Measurements from ENCODE around the gene NRP2. TPM values are rescaled to one million over a fixed set of nuclear protein-coding genes. Genes with fewer than 3 reads are reported as not detected.

The NRP2 gene
- total and polyA plus RNA-seq, 3 experiments from 2014 or later, result 0.91 to 0.94 TPM; not detected in 1

DNA sequence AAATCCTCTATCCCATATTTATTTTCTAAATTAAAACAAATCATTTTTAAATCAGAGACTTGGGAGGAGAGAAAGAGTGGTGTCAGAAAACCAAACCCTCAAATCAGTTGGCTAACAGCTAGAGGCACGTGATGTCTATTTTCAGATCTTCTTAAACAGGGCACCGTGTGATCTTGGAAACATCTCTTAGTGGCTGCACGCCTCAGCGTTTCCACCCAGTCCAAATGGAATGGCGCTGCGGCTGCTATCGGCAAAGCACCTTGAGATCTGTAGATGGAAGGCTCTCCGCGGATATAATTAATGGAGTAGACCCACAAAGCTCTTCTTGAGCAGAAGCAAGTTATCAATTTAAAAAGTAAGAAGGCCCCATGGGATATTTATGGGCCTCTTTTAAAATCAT is 50.0 kb downstream of the NRP2 start:
- no peaks in the 10 kb centered on the region for H3K36me3 ChIP-seq (ENCODE audit: insufficient read depth, low read length)
- H3K27ac ChIP-seq (ENCODE audit: low read depth, low read length), result no peak overlapping the region
- DNase-seq, result no peak
- no peaks in the 10 kb centered on the region for H3K9me3 Mint-ChIP-seq
- H3K4me3 Mint-ChIP-seq, result no peak overlapping the region
- ChIA-PET POLR2A (no interaction called here), CTCF (no interaction called here)
- no peak overlapping the region for H3K27ac Mint-ChIP-seq
- no peaks in the 10 kb centered on the region for H3K27me3 ChIP-seq (ENCODE audit: insufficient read depth, low read length, poor library complexity, severe bottlenecking)
- no peak overlapping the region for H3K4me3 ChIP-seq (ENCODE audit: low read length)
- peaks cover 3 to 6% of the 10 kb centered on the region in 2 donors for H3K27me3 Mint-ChIP-seq
- H3K4me1 ChIP-seq (ENCODE audit: insufficient read depth, low read length), result no peaks in the 10 kb centered on the region
- no peaks in the 10 kb centered on the region for H3K36me3 Mint-ChIP-seq
- H3K4me1 Mint-ChIP-seq, result no peaks in the 10 kb centered on the region
- no peaks in the 10 kb centered on the region for H3K9me3 ChIP-seq (ENCODE audit: low read length)

DNA sequence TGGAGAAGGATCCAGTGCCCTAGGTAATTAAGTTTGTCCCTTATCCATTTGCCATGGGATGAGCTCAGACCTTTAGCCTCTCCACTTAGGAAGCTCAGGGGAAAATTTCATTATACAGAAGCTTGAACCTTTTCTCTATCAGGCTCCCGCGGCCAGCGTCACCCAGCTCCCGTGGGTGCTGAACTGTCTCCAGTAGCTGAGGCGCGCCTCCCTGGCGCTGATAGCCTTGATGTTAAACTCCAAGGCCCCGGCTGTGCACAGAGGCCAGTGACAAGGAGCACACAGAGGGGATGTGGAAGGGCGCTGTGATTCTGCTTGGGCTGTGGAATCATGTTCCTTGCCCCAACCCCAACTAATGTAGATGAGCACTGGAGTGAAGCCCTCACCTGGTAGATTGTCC is 50.8 kb downstream of the NRP2 start:
- Mint-ChIP-seq H3K27ac (no peak overlapping the region), H3K9me3 (no peaks in the 10 kb centered on the region), H3K27me3 (peaks cover 3 to 6% of the 10 kb centered on the region in 2 donors), H3K4me3 (no peak overlapping the region), H3K36me3 (no peaks in the 10 kb centered on the region), H3K4me1 (no peaks in the 10 kb centered on the region)
- ChIA-PET CTCF (no interaction called here), POLR2A (no interaction called here)
- no peaks in the 10 kb centered on the region for H3K36me3 ChIP-seq (ENCODE audit: insufficient read depth, low read length)
- no peaks in the 10 kb centered on the region for H3K27me3 ChIP-seq (ENCODE audit: insufficient read depth, low read length, poor library complexity, severe bottlenecking)
- H3K27ac ChIP-seq (ENCODE audit: low read depth, low read length), result no peak overlapping the region
- no peaks in the 10 kb centered on the region for H3K4me1 ChIP-seq (ENCODE audit: insufficient read depth, low read length)
- no peak for DNase-seq
- no peak overlapping the region for H3K4me3 ChIP-seq (ENCODE audit: low read length)
- no peaks in the 10 kb centered on the region for H3K9me3 ChIP-seq (ENCODE audit: low read length)

DNA sequence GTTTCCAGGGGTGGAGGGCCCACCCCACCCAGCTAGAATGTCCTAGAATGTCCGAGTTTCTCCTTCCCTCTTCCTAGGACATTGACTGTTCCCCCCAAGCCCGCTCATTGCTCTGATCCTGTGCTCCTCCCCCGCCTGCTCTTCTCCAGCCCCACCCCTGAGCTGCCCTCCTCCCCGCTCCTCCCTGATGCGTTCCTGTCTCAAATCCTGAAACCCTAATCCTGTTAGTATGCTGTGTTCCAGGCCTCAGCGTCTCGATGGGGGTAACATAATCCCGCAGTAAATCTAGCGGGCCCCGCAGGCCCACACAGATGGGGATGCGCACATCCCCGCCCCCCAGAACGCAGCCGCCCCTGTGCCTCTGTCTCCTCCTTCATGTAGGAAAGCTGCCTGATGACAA is 51.3 kb downstream of the NRP2 start:
- no peaks in the 10 kb centered on the region for H3K4me1 Mint-ChIP-seq
- Histone ChIP-seq H3K27me3 (ENCODE audit: insufficient read depth, low read length, poor library complexity, severe bottlenecking) (no peaks in the 10 kb centered on the region), H3K36me3 (ENCODE audit: insufficient read depth, low read length) (no peaks in the 10 kb centered on the region), H3K9me3 (ENCODE audit: low read length) (no peaks in the 10 kb centered on the region), H3K27ac (ENCODE audit: low read depth, low read length) (no peak overlapping the region), H3K4me1 (ENCODE audit: insufficient read depth, low read length) (no peaks in the 10 kb centered on the region), H3K4me3 (ENCODE audit: low read length) (no peak overlapping the region)
- H3K27ac Mint-ChIP-seq, result no peak overlapping the region
- POLR2A ChIA-PET, result no interaction called here
- H3K4me3 Mint-ChIP-seq, result no peak overlapping the region
- CTCF ChIA-PET, result no interaction called here
- no peaks in the 10 kb centered on the region for H3K9me3 Mint-ChIP-seq
- peaks cover 3 to 6% of the 10 kb centered on the region in 2 donors for H3K27me3 Mint-ChIP-seq
- no peak for DNase-seq
- H3K36me3 Mint-ChIP-seq, result no peaks in the 10 kb centered on the region

DNA sequence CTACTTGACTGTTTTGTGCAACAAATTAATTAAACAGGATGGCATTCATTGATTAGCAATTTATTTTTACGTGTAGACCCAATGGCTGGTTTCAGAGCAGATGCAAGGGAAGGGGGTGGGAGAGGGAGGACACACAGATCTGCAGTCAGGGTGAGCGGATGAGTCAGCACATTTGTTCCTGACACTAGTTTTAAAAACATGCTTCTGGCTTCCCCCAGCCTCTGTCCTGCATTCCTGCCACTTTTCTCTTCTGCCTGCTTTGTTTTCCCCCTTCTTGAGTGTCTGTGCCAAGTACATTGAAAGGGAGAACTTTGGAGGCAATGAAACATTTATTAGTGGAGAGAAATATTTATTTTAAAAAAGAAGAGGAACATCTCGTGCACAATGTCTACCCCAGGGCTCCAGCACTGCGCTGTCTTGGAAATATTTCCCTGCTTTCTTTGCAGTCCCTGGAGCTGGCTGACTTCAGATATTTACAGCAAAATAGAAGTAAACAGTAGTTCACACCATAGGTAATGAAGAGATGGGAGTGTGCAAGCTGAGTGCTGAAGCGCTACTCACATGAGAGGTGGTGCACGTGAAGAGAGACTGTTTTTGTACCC is 52.2 kb downstream of the NRP2 start:
- H3K4me1 Mint-ChIP-seq, result no peaks in the 10 kb centered on the region
- Histone ChIP-seq H3K4me3 (ENCODE audit: low read length) (no peak overlapping the region), H3K27ac (ENCODE audit: low read depth, low read length) (no peak overlapping the region), H3K27me3 (ENCODE audit: insufficient read depth, low read length, poor library complexity, severe bottlenecking) (no peaks in the 10 kb centered on the region), H3K4me1 (ENCODE audit: insufficient read depth, low read length) (no peaks in the 10 kb centered on the region), H3K36me3 (ENCODE audit: insufficient read depth, low read length) (no peaks in the 10 kb centered on the region), H3K9me3 (ENCODE audit: low read length) (no peaks in the 10 kb centered on the region)
- no peaks in the 10 kb centered on the region for H3K36me3 Mint-ChIP-seq
- no peaks in the 10 kb centered on the region for H3K9me3 Mint-ChIP-seq
- H3K4me3 Mint-ChIP-seq, result no peak overlapping the region
- POLR2A ChIA-PET, result no interaction called here
- H3K27me3 Mint-ChIP-seq, result peaks cover 3 to 6% of the 10 kb centered on the region in 2 donors
- DNase-seq, result no peak
- H3K27ac Mint-ChIP-seq, result no peak overlapping the region
- CTCF ChIA-PET, result no interaction called here

DNA sequence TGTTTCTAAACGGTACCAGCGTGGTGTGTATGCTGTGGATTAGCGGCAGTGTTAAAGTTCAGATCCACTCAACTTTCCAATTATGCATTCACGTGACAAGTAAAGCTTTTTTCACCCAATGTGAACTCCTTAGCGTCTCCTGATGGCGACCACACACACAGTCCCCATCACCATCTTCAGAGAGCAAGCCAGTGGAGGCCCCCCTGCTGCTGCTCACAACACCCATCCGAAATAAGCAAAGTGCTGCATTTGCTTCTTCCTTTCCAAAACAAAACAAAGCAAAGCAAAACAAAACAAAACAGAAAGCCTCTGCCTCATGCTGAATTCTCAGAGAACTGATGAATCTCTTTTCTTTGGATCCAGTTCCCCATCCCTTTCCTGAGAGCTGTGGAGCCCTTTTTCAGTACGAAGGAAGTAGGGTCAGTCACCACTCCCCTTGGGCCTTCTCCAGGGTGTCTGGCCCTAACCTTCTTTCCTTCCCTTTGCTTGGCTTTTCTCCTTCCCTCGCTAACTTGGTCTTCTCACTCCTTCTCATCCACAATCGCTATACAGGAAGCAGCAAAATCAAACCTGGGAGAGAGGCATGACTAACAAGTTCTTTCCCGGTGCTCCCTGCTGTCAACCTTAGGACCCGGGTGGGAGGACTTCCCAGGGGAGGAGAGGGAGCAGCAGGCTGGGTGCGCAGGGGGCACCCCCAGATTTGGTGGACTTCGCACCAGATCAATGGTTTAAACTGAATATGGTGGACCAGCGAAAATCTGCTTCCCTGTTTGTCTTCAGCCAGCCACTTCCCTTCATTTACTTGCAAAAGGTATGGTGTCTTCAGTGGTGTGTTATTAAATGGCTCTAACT is 56.0 kb downstream of the NRP2 start:
- no peak overlapping the region for H3K4me3 Mint-ChIP-seq
- H3K4me1 Mint-ChIP-seq, result no peaks in the 10 kb centered on the region
- Histone ChIP-seq H3K4me3 (ENCODE audit: low read length) (no peak overlapping the region), H3K4me1 (ENCODE audit: insufficient read depth, low read length) (no peaks in the 10 kb centered on the region), H3K36me3 (ENCODE audit: insufficient read depth, low read length) (no peaks in the 10 kb centered on the region), H3K9me3 (ENCODE audit: low read length) (no peaks in the 10 kb centered on the region), H3K27ac (ENCODE audit: low read depth, low read length) (no peak overlapping the region), H3K27me3 (ENCODE audit: insufficient read depth, low read length, poor library complexity, severe bottlenecking) (no peaks in the 10 kb centered on the region)
- ChIA-PET CTCF (no interaction called here), POLR2A (no interaction called here)
- no peaks in the 10 kb centered on the region for H3K36me3 Mint-ChIP-seq
- no peak overlapping the region for H3K27ac Mint-ChIP-seq
- no peak for DNase-seq
- H3K9me3 Mint-ChIP-seq, result no peaks in the 10 kb centered on the region
- H3K27me3 Mint-ChIP-seq, result peaks cover 8 to 16% of the 10 kb centered on the region in 2 donors

DNA sequence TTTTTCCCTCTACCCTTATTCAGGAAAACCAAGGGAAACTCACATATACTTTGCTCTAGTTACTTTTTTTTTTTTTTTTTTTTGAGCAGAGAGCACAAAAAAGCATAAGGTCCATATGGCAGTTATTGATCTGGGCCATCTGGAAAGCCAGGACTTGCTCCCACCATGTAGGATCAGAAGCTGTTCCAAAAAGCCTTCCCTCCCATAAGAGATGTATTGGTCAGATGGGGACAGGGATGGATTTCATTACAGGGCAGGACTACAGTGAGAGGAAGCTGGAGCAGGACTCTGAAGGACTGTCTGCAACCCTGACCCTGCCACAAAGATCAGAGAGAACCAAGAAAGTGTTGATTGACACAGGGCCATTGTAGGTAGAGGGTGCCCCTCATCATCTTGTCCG is 57.3 kb downstream of the NRP2 start:
- no peak for DNase-seq
- Mint-ChIP-seq H3K36me3 (no peaks in the 10 kb centered on the region), H3K27ac (no peak overlapping the region), H3K27me3 (peaks cover 8 to 10% of the 10 kb centered on the region in 2 donors), H3K4me3 (no peak overlapping the region), H3K4me1 (no peaks in the 10 kb centered on the region), H3K9me3 (no peaks in the 10 kb centered on the region)
- H3K27ac ChIP-seq (ENCODE audit: low read depth, low read length), result no peak overlapping the region
- no peak overlapping the region for H3K4me3 ChIP-seq (ENCODE audit: low read length)
- CTCF ChIA-PET, result no interaction called here
- POLR2A ChIA-PET, result no interaction called here
- no peaks in the 10 kb centered on the region for H3K4me1 ChIP-seq (ENCODE audit: insufficient read depth, low read length)
- no peaks in the 10 kb centered on the region for H3K27me3 ChIP-seq (ENCODE audit: insufficient read depth, low read length, poor library complexity, severe bottlenecking)
- H3K9me3 ChIP-seq (ENCODE audit: low read length), result no peaks in the 10 kb centered on the region
- no peaks in the 10 kb centered on the region for H3K36me3 ChIP-seq (ENCODE audit: insufficient read depth, low read length)

DNA sequence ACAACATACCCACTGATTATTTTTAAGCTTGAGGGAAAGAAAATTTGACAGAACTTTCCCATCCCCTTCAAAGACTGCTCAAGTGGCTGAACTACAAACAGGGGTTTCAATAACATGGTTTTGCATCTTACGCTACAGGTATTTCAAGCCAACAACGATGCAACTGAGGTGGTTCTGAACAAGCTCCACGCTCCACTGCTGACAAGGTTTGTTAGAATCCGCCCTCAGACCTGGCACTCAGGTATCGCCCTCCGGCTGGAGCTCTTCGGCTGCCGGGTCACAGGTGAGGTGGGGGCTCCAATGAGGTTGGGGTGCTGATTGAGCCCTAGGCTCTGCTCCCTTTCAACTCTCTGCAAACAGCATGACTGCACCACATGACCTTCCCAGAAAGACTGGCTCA is 58.1 kb downstream of the NRP2 start:
- CTCF ChIA-PET, result no interaction called here
- Mint-ChIP-seq H3K27me3 (peaks cover 8 to 10% of the 10 kb centered on the region in 2 donors), H3K4me1 (no peaks in the 10 kb centered on the region), H3K4me3 (no peak overlapping the region), H3K36me3 (no peaks in the 10 kb centered on the region), H3K9me3 (no peaks in the 10 kb centered on the region), H3K27ac (no peak overlapping the region)
- no peaks in the 10 kb centered on the region for H3K9me3 ChIP-seq (ENCODE audit: low read length)
- no peak overlapping the region for H3K4me3 ChIP-seq (ENCODE audit: low read length)
- DNase-seq, result no peak
- H3K36me3 ChIP-seq (ENCODE audit: insufficient read depth, low read length), result no peaks in the 10 kb centered on the region
- POLR2A ChIA-PET, result no interaction called here
- no peak overlapping the region for H3K27ac ChIP-seq (ENCODE audit: low read depth, low read length)
- H3K27me3 ChIP-seq (ENCODE audit: insufficient read depth, low read length, poor library complexity, severe bottlenecking), result no peaks in the 10 kb centered on the region
- no peaks in the 10 kb centered on the region for H3K4me1 ChIP-seq (ENCODE audit: insufficient read depth, low read length)

DNA sequence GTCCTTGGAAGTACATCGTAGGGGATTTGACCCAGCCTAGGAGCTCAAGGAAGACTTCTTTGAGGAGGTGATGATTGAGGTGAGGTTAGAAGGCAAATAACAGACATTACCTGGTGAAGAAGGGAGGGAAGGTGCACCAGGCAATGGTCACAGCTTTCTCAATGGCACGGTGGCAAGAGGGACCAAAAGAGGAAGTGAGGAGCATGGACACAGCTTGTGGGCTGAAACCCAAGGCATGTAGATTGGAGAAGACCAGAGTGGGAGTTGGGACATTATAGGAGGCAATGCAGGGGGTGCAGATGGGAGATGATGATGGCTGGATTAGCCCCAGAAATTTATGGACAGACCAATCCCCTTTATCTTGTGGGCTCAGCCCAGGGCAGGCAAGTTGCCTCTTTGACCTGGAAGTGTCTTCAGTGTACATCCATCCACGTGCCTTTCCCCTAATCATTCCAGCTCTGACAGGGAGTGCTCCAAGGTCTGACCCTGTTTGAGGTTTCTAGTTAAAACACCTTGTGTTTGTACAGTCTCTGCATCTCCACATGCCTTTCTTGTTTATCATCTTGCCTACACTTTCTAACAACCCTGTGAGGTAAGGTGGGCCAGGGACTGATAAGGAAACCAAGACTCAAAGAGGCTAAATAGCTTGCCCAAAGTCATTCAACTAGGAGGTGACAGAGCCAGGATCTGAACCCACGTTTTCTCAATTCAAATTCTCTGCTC is 59.1 kb downstream of the NRP2 start:
- Mint-ChIP-seq H3K4me3 (no peak overlapping the region), H3K4me1 (no peaks in the 10 kb centered on the region)
- CTCF ChIA-PET, result no interaction called here

More for the DNA sequence above, 59.1 kb downstream of the NRP2 start:
- no peak overlapping the region for H3K4me3 ChIP-seq (ENCODE audit: low read length)
- POLR2A ChIA-PET, result no interaction called here
- H3K27me3 ChIP-seq (ENCODE audit: insufficient read depth, low read length, poor library complexity, severe bottlenecking), result no peaks in the 10 kb centered on the region
- H3K9me3 ChIP-seq (ENCODE audit: low read length), result no peaks in the 10 kb centered on the region
- Mint-ChIP-seq H3K36me3 (no peaks in the 10 kb centered on the region), H3K9me3 (no peaks in the 10 kb centered on the region), H3K27me3 (peaks cover 8 to 10% of the 10 kb centered on the region in 2 donors), H3K27ac (no peak overlapping the region)
- H3K36me3 ChIP-seq (ENCODE audit: insufficient read depth, low read length), result no peaks in the 10 kb centered on the region
- no peak for DNase-seq
- H3K4me1 ChIP-seq (ENCODE audit: insufficient read depth, low read length), result no peaks in the 10 kb centered on the region
- H3K27ac ChIP-seq (ENCODE audit: low read depth, low read length), result no peak overlapping the region
